GM19099 (cell line): ENCODE measurements around the gene TTC16.

ENCODE experiments used
- POLR2A ChIP-seq: IDR thresholded peaks from 3 replicates; pipeline ENCODE4 v1.6.1; 2011; ENCODE audit warnings: low read depth; ENCODE audit not compliant: insufficient read length; ENCODE audit errors: extremely low read depth

Gene TTC16

GRCh38 chr9:127710204-127710783, 5.6 kb upstream of the TTC16 start:
- no peak for TF ChIP-seq POLR2A

DNA sequence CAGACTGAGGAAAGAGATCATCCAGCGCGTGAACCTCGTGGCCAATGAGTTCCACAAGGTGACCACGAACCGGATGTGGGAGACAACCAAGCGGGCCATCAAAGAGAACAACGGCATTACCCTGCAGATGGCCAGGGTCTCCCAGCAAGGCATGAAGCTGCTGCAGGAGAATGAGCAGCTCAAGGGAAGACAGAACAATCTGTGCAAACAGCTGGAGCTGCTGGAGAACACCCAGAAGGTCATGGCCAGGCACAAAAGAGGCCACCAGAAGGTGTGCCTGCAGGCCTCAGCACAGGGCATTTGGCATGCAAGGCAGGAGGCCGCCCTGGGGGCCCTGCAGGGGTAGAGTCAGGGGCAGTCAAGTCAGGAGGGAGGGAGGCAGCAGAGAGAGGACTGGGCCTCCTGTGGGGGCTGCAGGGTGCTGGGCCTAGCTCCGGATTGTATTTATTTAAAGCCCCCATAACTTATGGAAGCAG, 4.6 kb upstream of the TTC16 start:
- no peak for TF ChIP-seq POLR2A

- TF ChIP-seq POLR2A = no peak
Observed at GRCh38 chr9:127711831-127712274, 4.0 kb upstream of the TTC16 start.

DNA sequence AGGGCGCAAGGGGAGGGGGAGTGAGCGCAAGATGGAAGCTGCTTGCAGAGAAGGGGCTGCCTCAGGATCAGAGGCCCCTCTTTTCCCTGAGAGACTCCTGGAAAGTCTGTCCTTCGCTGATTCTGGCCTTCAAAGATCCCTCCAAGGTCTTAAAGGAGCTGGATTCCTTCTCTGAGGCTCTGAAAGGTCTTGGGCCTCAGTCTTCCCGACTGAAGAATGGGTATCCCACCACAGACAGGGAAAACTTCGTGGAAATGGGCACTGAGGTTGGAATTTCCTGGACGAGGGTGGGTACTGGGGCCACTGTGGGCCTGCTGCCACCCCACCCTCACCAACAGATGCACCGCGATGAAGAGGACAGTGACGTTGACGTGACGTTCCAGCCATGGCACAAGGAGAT, 3.5 kb upstream of the TTC16 start:
- TF ChIP-seq POLR2A = no peak

GRCh38 chr9:127712867-127713266, 3.0 kb upstream of the TTC16 start:
- no peak for TF ChIP-seq POLR2A

DNA sequence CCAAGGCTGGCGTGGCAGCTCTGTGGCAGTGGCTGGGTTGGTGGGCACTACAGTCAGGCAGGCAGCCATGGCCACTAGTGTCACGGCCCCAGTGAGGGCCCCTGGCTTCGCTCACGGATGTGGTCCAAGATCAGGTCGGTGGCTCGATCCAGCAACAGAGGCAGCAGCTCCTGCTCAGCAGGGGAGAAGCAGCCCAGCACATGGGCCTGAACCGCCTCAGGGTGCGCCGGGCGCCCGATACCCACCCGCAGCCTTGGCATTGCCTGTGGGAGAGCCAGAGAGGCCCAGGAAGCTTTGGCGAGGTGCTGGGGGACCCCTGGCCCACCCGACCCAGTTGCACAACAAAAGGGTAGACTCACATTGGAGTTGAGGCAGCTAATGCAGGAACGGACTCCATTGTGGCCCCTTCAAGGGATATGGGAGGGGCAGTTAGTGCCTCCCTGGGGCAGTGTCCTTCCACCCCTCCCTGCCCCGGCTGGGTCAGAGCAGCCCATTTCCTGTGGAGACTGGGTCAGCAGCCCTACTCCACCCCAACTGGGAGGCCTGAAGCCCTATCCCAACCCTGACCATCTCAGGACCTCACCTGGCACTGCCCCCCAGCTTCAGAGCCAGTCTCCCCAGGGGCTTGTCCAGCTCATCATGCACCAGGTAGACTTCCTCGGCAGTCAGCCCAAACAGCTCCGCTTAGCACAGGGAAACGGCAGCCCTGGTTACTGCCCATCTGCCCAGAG, 1.7 kb upstream of the TTC16 start:
- TF ChIP-seq POLR2A = no peak

DNA sequence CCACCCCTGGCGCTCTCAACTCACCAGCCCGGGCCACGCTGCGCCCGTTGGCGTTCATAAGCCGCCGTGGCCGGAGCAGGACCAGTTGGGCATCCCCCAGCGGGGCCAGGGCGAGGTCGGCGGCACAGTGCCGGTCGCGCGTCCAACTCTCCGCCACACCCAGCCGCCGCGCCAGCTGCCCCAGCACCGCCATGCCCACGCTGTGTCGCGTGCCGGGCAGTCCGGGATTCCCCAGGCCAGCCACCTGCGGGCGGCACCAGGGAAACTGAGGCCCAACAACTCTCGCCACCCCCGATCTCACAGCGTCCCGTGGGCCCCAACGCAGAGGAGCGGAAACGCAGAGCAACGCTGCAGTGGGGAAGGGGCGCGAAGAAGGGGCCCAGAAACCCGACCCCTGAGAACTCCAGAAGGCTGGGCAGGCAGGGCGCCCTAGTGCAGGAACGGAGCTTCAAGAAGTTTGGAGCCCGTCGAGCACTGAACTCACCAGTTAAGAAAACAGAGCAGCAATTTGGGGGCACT, 869 bp upstream of the TTC16 start:
- TF ChIP-seq POLR2A = no peak

GRCh38 chr9:127716412-127716811, 533 bp downstream of the TTC16 start:
- TF ChIP-seq POLR2A = no peak

- TF ChIP-seq POLR2A = no peak
Observed at GRCh38 chr9:127717766-127718165, 1.9 kb downstream of the TTC16 start.

DNA sequence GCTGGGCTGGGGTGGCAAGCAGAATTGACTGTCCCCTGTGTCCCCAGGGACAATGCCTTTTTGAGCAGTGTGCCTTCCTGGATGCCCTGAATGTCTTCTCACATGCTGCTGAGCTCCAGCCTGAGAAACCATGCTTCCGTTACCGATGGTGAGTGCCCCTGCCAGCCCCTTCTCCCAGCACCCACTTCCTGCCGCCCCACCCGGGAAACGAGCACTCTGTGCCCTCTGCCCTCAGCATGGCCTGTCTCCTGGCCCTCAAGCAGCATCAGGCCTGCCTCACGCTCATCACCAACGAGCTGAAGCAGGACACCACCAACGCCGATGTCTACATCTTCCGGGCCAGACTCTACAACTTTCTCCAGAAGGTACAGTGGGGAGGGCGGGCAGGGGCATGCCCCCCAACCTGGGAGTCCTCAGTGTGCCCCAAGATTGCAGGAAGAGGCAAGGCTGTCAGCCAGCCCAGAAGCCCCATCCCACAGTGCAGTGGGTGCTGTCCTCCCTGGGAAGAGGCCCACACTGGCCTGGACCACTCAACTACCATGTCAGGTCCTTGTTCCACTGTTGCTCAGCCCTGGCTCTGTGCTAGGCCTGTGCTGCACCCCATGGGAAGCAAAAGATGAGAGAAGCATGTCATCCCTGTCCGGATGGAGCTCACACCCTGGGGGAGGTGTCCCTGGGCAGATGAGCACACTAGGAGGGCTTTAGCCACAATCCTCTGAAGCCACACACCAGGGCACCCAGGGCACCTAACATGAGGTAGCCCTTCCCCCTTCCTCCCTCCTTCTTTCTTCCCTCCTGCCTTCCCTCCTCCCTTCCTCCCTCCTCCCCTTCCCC, 4.4 kb downstream of the TTC16 start:
- no peak for TF ChIP-seq POLR2A

DNA sequence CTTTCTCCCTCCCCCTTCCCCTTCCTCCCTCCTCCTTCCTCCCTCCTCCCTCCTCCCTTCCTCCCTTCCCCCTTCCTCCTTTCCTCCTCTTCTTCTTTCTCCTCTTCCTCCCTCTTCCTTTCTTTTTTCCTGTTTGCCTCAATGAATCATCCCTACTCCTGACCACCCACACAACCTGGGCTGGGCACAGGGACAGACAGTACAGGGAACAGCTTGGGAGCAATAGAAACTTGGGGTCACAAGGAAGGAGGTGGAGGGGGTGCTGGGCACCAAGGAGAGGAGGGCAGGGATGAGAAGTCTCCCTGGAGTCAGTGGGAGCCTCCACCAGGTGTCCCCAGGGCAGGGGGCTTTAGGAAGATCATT, 5.0 kb downstream of the TTC16 start:
- no peak for TF ChIP-seq POLR2A

GRCh38 chr9:127721391-127721821, 5.5 kb downstream of the TTC16 start:
- TF ChIP-seq POLR2A = no peak

GRCh38 chr9:127722055-127722745, 6.3 kb downstream of the TTC16 start:
- no peak for TF ChIP-seq POLR2A

GRCh38 chr9:127723013-127723412, 7.1 kb downstream of the TTC16 start:
- no peak for TF ChIP-seq POLR2A

DNA sequence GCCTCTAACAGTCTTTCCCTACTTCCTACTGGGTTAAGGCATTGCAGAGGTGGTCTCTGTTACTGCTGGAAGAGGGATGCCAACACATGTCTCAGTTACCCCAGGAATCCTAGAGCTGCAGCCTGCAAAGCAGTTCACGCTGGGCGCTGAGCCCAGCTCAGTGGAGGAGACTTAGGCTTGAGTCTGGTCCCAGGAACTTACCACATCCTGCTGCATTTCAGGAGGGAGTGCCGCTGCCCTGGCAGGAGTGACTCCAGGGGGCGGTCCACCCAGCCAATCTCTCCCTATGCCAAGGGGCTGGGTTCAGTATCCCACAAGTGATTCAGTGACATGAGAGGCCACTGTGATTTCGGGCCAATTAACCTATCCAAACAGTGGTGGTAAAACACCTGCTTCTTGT, 7.6 kb downstream of the TTC16 start:
- no peak for TF ChIP-seq POLR2A

DNA sequence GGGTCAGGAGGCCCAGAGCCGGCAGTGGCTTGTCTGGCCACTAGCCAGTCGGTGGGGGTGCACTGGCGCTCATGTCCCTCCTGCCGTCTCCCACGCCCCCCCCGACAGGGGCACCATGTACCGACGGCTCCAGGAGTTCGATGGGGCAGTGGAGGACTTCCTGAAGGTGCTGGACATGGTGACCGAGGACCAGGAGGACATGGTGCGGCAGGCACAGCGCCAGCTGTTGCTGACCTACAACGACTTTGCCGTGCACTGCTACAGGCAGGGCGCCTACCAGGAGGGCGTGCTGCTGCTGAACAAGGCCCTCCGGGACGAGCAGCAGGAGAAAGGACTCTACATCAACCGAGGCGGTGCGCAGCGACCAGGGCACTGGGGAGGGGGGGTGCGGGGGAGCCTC, 8.1 kb downstream of the TTC16 start:
- no peak for TF ChIP-seq POLR2A

- TF ChIP-seq POLR2A = no peak
Observed at GRCh38 chr9:127726871-127727270, 11.0 kb downstream of the TTC16 start.
